Activated CD8-positive, alpha-beta memory T cell treated with anti-CD3 and anti-CD28 coated beads, Interleukin-2, amount 50 U/mL, for 24 hours (primary cell): ENCODE measurements around the gene NBAS.

Source experiments
- DNase-seq: peaks from one replicate; pipeline ENCODE4 v3.0.0-alpha.2; 2020; ENCODE audit errors: extremely low read depth

The NBAS gene

GRCh38 chr2:15136639-15137038 is 424.5 kb downstream of the NBAS start:
- DNase-seq: no peak

DNA sequence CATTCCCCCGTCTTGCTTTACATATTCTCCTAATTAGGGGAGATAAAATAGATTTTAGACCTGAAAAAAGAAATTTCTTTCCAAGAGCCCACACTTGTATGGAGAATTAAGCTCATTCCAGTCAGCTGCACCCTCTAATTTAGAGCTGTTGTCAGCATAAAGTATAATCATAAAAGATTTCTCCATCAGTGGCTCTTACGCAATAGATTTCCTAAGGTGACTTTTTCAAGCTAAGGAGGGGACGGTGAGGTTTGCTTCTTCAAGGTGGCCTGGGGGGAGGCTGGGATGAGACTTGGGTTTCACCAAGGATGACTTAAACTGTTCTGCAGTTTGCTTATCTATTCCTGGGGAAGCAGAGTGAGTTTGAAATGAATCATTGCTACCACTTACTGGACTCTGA is 426.2 kb downstream of the NBAS start:
- no peak for DNase-seq

DNA sequence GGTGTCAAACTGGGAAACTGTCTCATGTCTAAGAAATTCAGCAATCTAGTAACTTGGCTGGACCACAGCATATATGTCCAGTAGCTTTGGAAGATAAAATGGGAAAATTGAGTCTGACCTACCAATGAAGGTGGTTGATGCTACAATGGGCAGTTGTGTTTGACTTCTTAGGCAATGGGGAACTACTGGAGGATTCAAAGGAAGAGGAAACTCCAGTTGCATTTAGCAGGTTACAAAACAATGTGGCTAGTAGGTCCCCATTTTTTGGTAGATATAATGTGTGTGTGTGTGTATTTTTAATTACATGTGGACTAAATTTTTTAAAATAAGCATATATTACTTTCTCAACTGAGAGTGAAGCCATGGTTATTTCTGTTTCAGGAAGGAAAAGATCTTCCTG is 427.7 kb downstream of the NBAS start:
- DNase-seq: no peak

DNA sequence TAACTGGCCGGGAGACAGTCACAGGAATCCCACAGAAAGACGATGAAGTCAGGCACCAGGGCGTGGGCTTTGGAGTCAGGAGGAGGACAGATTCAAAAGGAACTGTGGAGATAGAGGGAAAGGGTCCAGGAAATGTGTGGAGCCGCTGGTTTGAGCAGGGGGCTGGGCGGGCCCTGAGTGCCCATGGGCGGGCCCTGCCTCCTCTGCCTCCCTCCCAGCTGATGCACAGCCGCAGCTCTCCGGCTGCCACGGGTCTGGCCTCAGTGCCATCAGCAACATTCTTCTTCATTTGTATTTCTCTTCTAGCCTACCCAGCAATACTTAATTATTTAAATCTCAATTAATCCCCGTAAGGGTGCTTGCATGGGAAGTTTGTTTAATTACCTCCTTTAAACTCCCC is 432.3 kb downstream of the NBAS start:
- DNase-seq: no peak

GRCh38 chr2:15127876-15128275 is 433.3 kb downstream of the NBAS start:
- no peak for DNase-seq

DNA sequence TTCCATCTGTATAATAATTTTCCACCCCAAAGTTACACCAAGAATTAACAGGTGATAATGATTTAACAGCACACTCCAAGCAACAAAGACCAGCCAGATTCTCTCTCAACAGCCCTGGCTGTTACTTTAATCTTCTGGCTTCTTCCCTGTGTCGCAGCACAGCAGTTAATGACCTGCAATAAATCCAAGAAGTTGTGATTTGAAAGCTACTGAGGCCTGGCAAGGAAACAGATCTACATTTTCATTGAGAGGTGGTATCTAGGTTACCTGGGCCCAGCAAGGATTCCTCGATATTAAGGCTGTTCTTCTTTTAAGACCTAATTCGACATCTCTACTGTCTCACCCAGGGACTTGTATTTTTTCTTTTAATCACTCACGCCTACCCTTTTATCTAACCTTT is 433.8 kb downstream of the NBAS start:
- DNase-seq: no peak

DNA sequence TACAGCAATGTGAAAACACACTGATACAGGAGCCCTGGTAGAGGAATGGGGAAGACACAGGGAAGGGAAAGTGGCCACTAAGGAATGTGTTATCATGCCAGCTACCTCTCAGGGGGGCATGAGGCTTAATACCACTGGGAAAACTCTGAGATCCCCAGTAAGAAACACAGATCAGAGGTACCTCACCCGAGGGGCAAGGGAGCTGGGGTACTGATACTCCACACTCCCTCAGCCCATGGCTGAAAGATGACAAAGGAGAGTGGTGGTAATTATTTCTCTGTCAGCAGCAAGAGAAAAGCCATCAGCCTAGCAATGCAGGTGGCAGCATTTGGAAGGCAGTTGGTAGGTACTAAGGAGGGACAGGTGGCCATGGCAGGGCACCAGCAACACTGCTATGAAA is 434.8 kb downstream of the NBAS start:
- no peak for DNase-seq

DNA sequence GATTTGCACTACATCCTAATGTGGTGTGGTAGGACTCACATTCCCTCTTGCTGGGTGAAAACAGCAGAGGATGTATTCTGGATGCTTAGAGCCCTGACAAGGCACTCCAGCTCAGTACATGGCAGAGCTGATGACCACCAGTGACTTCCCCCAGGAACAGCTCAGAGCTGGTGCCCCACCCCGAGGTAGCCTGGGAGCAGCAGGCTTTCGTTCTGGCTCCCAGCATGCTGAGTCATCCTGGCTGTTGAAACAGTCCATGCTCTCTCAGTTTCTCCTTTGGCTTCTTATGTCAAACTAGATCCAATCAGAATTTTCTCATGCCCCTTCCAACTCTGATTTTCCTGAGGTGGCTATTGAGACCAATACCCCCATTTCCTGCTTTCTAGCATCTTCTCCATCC is 438.2 kb downstream of the NBAS start:
- DNase-seq: no peak

DNA sequence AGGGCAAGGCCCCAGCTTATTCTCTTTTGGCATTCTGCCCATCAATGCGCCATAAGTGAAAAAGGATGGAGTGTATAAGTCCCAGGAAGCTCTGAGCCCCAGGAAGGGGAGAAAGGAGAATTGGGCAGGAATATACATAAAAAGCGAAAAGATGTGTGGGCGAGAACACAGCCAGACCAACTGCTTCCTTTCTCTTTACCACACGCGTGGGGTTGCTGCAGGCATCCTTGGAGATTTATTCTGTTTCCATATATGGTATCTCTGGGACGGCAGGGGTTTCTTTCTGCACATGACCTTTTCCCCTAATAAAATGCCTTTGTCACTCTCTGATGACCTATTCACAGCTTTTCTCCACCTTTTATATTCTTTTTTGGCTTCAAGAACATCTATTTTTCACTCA is 440.5 kb downstream of the NBAS start:
- DNase-seq: no peak

- DNase-seq: no peak
Measured at GRCh38 chr2:15119722-15120175, 441.4 kb downstream of the NBAS start.

DNA sequence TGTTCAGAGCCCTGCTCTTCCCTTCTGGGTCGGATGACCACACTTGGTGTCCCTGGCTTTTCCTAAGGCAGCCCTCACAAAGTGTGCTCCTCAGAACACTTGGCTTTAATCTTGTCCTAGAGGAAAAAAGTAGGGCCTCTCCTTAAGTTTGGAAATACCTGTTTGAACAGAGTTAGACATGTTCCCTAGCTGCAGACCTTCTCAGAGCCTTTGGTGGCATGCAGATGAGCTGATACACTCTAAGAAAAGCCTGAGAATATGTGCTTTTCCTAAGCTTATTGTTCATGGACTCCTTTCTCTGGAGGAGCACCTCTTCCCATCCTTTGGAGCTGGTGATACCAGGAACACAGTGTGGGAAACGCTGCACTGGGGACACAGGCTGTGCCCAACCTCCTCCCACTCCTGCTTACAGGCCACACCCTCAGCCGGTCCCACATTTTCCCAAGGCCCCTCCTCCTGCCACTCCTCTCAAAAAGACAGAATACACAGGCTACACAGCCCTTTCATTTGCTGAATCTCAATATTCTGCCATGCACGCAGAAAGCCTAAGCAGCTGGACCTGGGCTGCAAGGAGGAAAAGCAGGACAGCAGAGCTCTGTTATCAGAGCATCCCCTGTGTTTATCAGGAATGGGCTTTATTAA is 443.6 kb downstream of the NBAS start:
- DNase-seq: no peak
